Muscle layer of duodenum (tissue), 2 donors: Measurements from ENCODE around the gene WFIKKN2.

Source experiments
- H3K27ac ChIP-seq: one replicate; pipeline ENCODE4 v1.7.0; 2013; ENCODE audit warnings: mild to moderate bottlenecking, low read length
- H3K27me3 ChIP-seq: one replicate; pipeline ENCODE4 v1.7.0; 2013; ENCODE audit warnings: low read depth, mild to moderate bottlenecking, control low read depth, low read length
- H3K36me3 ChIP-seq, 2 donors: one replicate each; pipeline ENCODE4 v1.7.0; 2013; ENCODE audit warnings: low read length in 2 of 2, control low read depth in 1 of 2, mild to moderate bottlenecking in 1 of 2; ENCODE audit not compliant: insufficient read depth in 2 of 2, control insufficient read depth in 1 of 2
- H3K4me1 ChIP-seq, 2 donors: one replicate each; pipeline ENCODE4 v1.7.0; 2013; ENCODE audit warnings: low read length in 2 of 2, mild to moderate bottlenecking in 2 of 2, control low read depth in 1 of 2, moderate library complexity in 1 of 2; ENCODE audit not compliant: insufficient read depth in 2 of 2, control insufficient read depth in 1 of 2
- H3K4me3 ChIP-seq, 2 donors: one replicate each; pipeline ENCODE4 v1.7.0; 2013; ENCODE audit warnings: low read length in 2 of 2, low read depth in 1 of 2, mild to moderate bottlenecking in 1 of 2
- H3K9me3 ChIP-seq, 2 donors: one replicate each; pipeline ENCODE4 v1.7.0; 2013; ENCODE audit warnings: low read length in 2 of 2, control low read depth in 1 of 2, mild to moderate bottlenecking in 1 of 2; ENCODE audit not compliant: control insufficient read depth in 1 of 2
- donor health status: healthy.

The WFIKKN2 gene

DNA sequence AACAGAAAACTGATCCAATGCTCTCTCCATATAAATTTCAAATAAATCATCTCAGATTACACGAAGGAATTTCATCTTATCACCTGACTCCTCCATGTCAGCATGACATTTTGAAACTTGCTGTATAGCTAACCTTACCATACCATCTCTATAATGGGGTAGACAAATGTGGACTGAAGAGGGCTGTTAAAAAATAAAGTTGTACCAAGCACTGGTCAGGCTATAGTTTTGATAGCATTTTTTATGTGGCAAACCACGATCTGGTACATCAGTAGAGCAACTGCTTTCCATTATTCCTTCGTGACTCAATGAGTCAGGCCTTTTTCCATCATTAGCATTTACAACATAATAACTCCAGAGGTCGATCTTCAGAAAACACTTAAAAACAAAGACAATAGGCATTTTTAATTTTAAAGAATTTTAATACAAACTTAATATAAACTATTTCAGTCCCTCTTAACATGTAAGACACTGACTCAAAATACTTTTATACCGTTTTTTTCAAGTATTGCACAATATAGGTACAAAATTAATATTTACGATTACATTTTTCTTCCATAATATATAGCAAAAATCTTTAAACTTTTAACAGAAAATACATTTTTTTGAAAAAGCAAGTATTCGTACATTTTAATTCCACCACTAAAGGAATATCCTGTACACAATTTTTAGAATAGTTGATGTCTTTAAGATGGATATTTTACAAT is 26.6 kb downstream of the WFIKKN2 start:
- Histone ChIP-seq H3K4me3 (peak overlapping the region in 1 of 2 donors; percentile 89), H3K4me1 (peaks cover 18 to 38% of the 10 kb centered on the region in 2 donors), H3K9me3 (no peaks in the 10 kb centered on the region), H3K36me3 (peaks cover 9 to 24% of the 10 kb centered on the region in 2 donors), H3K27ac (peak overlapping the region; percentile 98), H3K27me3 (no peaks in the 10 kb centered on the region)

- Histone ChIP-seq H3K36me3 (peaks cover 10 to 24% of the 10 kb centered on the region in 2 donors), H3K9me3 (no peaks in the 10 kb centered on the region), H3K4me1 (peaks cover 21 to 38% of the 10 kb centered on the region in 2 donors), H3K4me3 (peak overlapping the region; percentile 89 to 95), H3K27me3 (no peaks in the 10 kb centered on the region), H3K27ac (peak overlapping the region; percentile 98)
Measured at GRCh38 chr17:50863221-50863843, 27.9 kb downstream of the WFIKKN2 start.

GRCh38 chr17:50863931-50864330 is 28.5 kb downstream of the WFIKKN2 start:
- peaks cover 10 to 24% of the 10 kb centered on the region in 2 donors for H3K36me3 ChIP-seq
- no peaks in the 10 kb centered on the region for H3K27me3 ChIP-seq
- H3K9me3 ChIP-seq = no peaks in the 10 kb centered on the region
- H3K4me3 ChIP-seq = peak overlapping the region; percentile 89 to 95
- H3K27ac ChIP-seq = peak overlapping the region; percentile 98
- H3K4me1 ChIP-seq = peaks cover 27 to 41% of the 10 kb centered on the region in 2 donors

GRCh38 chr17:50864747-50865059 is 29.3 kb downstream of the WFIKKN2 start:
- Histone ChIP-seq H3K4me3 (peak overlapping the region; percentile 89 to 95), H3K27ac (peak overlapping the region; percentile 98), H3K27me3 (no peaks in the 10 kb centered on the region), H3K9me3 (no peaks in the 10 kb centered on the region), H3K36me3 (peaks cover 10 to 24% of the 10 kb centered on the region in 2 donors), H3K4me1 (peaks cover 27 to 43% of the 10 kb centered on the region in 2 donors)

DNA sequence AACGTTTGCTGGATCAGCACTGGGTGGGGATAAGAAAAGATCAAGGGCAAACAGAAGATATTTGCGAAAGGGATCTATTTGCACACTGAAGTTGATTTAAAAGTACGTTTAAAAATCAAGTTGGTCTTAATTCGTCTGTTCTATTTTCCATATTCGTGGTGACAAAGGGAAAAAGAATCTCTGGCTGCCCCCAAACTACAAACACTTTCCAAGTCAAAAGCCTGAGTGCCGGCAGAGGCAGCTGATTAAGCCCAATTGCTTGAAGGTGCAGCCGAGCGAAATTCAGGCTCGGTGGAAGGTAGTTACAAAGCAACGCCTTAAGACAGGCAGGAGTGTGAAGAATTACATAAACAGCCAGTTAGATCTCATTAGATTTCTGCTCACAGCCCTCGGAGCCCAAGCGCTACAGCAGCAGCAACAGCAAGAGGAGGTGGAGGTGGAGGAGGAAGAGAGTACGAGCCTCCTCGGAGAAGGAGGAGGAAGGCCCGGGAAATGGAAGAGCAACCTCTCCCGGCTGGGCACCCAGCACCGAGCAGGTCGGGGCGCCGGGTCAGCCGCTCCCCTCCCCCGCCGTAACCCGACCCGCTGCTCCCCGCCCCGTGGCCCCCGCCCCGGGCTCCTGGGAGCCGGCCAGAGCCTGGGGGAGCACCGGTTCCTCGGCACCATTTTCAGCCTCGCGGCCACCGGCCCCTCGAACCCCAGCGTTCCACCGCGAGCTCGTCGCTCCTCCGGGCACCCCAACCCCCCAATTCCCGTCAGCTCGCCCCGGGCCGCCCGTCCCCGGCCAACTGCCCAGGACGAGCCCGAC is 29.9 kb downstream of the WFIKKN2 start:
- Histone ChIP-seq H3K4me3 (peak overlapping the region; percentile 89 to 95), H3K4me1 (peaks cover 27 to 43% of the 10 kb centered on the region in 2 donors), H3K27ac (peak overlapping the region; percentile 98), H3K9me3 (no peaks in the 10 kb centered on the region), H3K36me3 (peaks cover 10 to 24% of the 10 kb centered on the region in 2 donors), H3K27me3 (no peaks in the 10 kb centered on the region)

DNA sequence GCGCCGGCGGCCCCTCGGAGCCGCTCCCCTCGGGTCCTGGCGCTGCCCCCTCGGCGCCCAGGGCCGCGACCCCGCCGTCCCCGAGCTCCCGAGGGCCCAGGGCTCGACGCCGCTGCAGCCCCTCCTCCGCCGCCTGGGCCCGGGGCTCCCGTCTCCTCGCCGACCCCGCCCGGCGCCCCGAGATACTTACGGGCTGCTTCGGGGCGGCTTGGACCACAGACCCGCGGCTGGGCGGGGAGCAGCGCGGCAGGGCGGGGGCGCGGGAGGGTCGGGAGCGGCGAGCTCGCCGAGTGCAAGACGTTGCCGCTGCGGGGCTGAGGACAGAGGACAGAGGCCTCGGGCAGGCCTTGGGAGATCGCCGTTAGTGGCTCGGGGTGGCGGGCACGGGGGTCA is 30.5 kb downstream of the WFIKKN2 start:
- peak overlapping the region in 1 of 2 donors; percentile 95 for H3K4me3 ChIP-seq
- H3K27ac ChIP-seq = peak overlapping the region; percentile 98
- H3K9me3 ChIP-seq = no peaks in the 10 kb centered on the region
- H3K27me3 ChIP-seq = no peaks in the 10 kb centered on the region
- peaks cover 27 to 39% of the 10 kb centered on the region in 2 donors for H3K4me1 ChIP-seq
- peaks cover 10 to 23% of the 10 kb centered on the region in 2 donors for H3K36me3 ChIP-seq

DNA sequence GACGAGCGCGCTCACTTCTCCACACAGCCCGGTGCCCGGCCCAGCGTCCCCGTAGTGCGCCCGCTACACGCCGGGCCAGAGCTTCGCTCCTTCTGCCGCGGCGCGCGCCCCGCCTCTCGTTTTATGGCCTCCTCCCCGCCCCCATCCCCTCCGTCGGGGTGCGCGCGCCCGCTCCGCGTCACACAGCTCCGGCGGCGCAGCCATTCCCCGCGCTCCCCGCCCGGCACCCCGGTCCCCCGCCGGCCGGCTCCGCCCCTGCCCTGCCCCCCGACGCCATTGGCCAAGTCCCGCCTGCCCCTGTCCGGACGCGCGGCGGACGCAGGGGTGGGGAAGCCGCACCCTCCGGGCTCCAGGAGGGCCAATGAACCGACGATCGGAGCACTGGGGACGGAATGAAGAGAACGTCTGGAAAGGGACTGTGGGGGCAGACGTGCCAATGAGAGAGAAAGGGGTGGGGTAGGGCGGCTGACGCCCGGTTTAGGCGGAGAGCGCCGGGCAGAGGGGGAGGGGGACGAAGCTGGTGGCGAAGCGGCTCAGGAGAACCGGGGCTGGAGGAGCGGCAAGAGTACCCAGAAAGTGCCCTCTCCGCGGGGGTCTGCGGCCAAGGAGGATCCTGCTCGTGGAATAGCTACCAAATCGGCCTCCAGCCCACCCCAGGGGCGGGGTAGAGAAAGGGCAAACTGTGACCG is 31.0 kb downstream of the WFIKKN2 start, which contains the start of gene TOB1:
Gene TOB1, minus strand, starts transcription at position 94 of the 689 bp plus-strand sequence. CDS start 2,337 bp downstream, outside the sequence.
- peaks cover 25 to 33% of the 10 kb centered on the region in 2 donors for H3K4me1 ChIP-seq
- peak within 1 kb of the TSS; percentile 89 to 95 for H3K4me3 ChIP-seq
- peak within 1 kb of the TSS; percentile 98 for H3K27ac ChIP-seq
- H3K36me3 ChIP-seq = peaks cover 10 to 18% of the 10 kb centered on the region in 2 donors
- H3K9me3 ChIP-seq = no peaks in the 10 kb centered on the region
- no peaks in the 10 kb centered on the region for H3K27me3 ChIP-seq

DNA sequence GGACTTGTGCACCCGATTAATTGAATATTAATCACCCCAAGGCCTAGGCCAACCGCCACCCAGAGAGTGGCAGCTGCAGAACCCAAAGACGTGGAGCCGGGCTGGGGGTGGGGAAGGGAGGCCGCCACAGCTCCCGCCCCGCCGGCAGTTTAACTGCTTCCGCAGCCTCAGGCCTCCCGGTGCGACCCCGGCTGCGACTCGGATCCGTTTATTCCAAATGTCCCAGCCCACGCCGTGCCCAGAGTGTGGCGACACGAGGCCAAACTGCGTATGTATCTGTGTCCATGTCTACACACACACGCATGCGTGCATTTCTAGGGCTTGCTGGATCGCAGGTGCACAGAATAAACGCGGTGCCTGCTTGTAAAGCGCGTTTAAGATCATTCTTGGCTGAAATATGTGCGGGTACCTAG is 31.6 kb downstream of the WFIKKN2 start:
- Histone ChIP-seq H3K27me3 (no peaks in the 10 kb centered on the region), H3K9me3 (no peaks in the 10 kb centered on the region), H3K4me3 (peak overlapping the region; percentile 78 to 92), H3K4me1 (peaks cover 23 to 29% of the 10 kb centered on the region in 2 donors), H3K36me3 (peaks cover 10 to 12% of the 10 kb centered on the region in 2 donors), H3K27ac (peak overlapping the region; percentile 97)

DNA sequence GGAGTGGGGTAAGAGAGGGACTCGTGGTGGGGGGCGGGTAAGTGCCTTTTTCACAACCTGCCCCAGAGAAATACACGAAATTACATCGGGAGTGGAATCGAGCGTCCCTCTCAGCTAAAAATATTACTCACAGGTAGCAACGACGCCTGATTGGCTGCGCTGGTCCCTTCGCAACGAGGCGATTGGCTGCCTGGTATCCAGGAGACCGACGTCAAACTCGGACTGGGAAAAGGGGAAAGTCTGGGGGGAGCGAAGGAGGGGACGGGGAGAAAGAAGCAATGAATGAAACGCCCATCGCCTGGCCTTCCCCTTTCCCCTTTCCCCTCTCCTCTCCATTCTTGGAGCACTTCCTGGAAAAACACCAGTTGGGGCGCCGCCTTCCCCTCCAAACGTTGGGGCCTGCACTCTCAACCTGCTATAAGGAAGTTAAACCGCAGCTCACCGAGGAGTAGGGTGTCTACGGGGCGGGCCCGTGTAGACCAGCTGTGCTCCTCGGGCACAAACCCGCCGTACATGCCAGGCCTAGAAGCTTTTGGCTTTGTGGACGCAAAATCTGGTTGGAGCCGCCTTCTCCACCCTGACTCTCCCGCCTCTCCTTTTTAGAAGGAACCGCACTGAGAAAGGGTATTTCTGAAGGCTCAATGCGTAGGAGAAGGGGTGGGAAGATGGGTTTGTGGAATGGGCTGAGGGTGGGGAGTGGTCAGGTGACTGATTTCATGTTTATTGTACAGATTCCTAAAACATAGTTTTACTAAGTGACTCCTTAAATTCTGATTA is 32.2 kb downstream of the WFIKKN2 start:
- peak overlapping the region; percentile 78 to 92 for H3K4me3 ChIP-seq
- H3K9me3 ChIP-seq = no peaks in the 10 kb centered on the region
- no peaks in the 10 kb centered on the region for H3K27me3 ChIP-seq
- H3K27ac ChIP-seq = peak overlapping the region; percentile 97
- peaks cover 25 to 30% of the 10 kb centered on the region in 2 donors for H3K4me1 ChIP-seq
- H3K36me3 ChIP-seq = peaks cover 10 to 12% of the 10 kb centered on the region in 2 donors

DNA sequence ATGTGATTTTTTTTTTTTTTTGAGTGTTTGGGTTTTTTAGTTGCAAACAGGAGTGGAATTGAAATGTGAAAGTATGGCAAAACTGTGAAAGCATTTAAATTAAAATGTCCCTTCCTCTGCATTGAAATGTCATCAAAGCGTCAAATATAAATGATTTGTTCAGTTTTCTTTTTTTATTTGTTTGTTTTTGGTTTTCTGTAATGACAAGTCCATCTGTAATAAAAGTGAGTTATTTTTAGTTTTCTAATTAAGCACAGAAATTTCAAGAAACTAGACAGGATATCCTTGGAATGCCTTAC is 32.7 kb downstream of the WFIKKN2 start:
- peak overlapping the region; percentile 97 for H3K27ac ChIP-seq
- H3K9me3 ChIP-seq = no peaks in the 10 kb centered on the region
- H3K4me1 ChIP-seq = peaks cover 20 to 25% of the 10 kb centered on the region in 2 donors
- H3K4me3 ChIP-seq = peak overlapping the region; percentile 78 to 92
- no peaks in the 10 kb centered on the region for H3K27me3 ChIP-seq
- peaks cover 6 to 7% of the 10 kb centered on the region in 2 donors for H3K36me3 ChIP-seq
